ENCODE data around the gene NTM.

Gene NTM

GRCh38 chr11:131947511-131947910 lies 577.1 kb downstream of the NTM start:
- DNase-seq, result no peak

DNA sequence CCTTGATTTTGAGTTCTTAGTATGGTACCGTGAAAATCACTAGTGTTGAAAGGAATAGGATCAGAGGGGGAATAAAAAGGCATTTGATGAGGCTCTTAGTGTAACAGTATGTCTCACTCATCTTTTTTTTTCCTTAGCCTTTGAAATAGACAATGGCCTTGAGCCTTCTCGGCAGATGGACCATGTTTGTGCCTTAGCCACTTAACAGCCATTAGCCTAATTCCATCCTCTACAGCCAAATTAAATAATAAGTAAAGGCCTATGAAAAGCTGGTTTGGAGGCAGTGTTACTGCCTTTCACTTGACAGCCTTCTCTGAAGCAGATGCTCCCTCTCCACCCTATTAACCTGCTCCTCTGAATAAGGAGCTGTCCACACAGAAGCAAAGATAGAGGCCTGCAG lies 580.7 kb downstream of the NTM start:
- no peak for DNase-seq

DNA sequence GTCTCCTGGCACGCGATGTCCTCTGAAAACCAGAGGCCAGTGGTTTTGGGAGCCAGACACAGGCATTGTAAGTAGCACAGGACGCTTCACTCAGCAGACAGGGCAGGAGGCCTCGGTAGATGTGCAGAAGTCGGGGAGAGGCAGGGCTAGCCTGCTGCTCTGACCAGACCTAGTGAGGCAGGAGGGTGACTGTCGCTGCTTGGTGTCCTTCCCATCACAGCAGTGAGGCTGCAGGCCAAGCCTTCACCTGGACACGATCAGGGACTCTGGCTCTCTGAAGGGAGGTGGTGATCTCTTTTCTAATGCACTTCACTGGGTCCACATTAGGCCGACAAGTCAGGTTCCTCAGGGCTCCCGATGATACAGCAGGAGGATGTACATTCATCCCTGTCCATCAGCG lies 583.7 kb downstream of the NTM start:
- no peak for DNase-seq

DNA sequence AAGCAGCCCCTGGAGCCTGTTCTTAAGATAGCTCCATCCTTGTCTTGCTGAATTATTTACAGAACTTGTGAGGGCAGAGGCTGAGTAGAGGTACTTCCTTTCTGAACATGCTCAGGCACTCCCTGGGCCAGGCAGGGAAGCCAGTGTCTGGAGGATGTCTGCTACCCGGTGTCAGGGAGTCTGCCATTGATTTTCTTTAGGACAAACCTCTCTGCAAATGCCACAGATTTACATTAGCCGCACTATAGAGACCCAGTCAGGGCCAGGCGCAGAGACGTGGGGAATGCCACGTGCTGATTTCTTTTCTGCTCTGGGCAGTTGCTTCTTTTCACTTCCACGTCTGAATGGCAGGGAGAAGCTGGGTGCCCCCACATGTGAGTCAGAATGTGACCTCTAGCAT lies 585.5 kb downstream of the NTM start:
- DNase-seq, result no peak

DNA sequence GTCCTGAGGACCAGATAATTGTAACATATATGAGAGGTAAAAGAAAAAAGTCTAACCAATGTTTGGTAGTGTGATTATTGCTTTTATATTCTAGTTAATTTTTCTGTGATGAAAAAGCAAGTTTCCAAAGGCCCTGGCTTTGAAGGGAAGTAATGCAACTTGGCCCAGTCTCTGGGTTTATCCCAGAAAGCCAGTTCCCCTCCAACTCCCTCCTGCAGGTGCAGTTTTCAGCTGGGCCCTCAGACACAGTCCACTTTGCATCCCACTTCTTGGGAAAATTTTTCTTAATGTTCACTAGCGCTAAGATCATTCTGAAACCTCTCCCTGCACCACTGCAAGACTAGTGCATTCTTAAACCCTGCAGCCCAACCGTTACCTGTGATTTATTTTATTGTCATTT lies 586.8 kb downstream of the NTM start:
- no peak for DNase-seq

DNA sequence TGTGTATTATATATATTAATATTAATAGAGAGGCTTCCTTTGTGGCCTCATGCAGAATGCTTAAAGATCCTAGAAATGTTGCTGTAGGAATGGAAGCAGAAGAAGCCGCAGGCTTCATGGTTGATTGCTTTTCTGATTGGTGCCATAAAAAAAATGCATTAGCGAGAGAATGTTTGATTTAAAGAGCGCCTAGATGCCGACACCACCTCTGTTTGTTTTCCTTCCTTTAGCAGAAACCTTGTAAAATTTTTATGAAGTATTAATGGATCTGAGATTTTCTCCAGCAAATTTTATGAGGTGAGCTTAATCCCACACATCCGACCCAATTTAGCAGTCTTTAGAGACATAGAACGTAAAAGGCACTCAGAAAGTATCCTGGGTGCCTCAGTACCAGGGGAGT lies 587.5 kb downstream of the NTM start:
- DNase-seq, result no peak

DNA sequence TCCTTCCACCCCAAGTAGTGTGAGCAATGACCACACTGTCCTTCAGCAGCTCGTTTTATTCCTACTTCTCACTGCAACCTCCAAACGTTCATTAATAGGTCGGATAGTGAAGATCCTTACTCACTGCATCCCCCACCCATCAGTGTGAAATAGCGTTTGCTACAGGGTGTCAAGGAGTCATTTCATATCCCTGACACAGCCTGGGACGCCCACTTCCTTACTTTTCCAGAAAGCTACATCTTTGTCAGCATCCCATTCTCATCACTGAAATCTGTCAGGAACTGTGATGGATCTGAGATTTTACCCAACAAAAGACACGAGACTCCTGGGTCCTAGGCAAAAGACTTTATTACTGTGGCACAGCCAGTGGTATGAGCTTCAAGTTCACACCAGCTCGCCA lies 592.4 kb downstream of the NTM start:
- no peak for DNase-seq

DNA sequence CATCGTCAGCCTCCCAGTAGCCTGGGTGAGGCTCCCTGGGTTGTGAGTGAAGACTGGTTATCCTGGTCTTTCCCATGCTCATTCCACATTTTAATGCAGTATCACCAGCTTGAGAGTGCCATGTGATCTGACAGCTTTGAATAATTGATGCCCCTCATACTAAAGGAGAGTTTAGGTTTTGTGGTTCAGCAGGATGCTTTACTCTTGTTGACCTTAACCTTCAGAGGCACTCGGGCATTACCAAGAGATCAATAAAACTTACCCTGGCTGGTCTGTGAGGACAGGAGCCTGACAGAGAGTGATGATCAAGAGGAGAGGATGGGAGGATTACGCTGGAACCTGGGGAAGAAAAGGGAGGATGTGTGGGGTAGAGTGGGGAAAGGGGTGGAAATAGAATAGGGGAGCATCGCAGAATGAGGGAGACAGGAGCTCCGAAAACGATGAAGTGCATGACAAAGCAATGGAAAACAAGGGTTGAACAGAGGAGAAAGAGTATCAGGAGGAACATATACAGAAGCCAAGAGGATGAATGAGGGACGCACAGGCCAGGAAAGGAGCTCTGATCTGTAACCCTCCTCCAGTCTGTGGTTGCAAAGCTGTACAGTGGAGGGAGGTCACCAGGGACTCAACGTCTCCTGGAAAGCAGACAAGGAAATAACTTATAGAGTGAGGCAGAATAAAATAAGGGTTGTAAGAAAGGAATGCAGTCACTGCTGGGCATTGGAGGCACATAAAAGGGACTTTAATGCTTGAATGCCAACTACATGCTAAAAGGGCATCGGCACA lies 594.5 kb downstream of the NTM start:
- no peak for DNase-seq

- DNase-seq, result no peak
These were observed 595.1 kb downstream of the NTM start for GRCh38 chr11:131965504-131965903.

DNA sequence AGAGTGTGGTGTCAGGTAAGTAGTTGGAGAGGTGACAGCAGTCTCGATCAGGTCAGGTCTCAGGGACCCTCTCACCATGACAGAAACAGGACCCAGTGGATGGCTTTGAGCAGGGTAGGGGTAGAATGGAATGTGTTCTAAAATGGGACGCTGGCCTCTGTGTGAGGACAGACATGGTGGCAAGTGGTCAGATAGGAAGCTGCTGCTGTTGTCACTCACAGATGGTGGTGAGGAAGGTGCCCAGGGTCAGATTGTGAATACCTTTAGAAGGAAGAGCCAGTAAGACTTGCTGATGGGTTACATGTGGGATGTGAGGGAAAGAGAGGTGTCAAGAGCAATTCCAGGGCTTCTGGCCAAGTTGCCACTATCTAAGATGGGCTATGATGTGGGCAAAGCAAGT lies 596.3 kb downstream of the NTM start:
- no peak for DNase-seq

- DNase-seq, result no peak
These were observed 598.8 kb downstream of the NTM start for GRCh38 chr11:131969261-131969660.

DNA sequence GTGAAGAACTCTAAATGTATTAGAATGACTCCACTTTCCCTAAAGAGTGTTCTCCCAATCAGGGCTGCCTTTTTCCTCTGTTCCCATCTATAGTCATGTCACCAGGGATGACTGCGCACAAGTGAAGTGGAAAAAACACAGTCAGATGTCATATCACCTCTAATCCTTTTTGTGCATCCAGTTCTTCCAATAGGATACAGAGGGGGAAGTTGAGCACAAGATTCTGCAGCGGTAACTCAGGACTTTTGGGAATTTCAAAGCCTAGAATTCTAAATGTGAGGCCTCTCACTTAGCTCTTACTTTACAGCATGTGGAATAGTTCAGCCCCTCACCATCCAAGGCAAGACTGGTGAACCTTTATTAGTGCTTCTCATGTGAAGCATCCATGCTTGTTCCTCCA lies 602.6 kb downstream of the NTM start:
- no peak for DNase-seq

GRCh38 chr11:131975619-131976018 lies 605.2 kb downstream of the NTM start:
- DNase-seq, result no peak

- no peak for DNase-seq
These were observed 605.6 kb downstream of the NTM start for GRCh38 chr11:131976021-131976420.

GRCh38 chr11:131977231-131977630 lies 606.8 kb downstream of the NTM start:
- DNase-seq, result no peak

DNA sequence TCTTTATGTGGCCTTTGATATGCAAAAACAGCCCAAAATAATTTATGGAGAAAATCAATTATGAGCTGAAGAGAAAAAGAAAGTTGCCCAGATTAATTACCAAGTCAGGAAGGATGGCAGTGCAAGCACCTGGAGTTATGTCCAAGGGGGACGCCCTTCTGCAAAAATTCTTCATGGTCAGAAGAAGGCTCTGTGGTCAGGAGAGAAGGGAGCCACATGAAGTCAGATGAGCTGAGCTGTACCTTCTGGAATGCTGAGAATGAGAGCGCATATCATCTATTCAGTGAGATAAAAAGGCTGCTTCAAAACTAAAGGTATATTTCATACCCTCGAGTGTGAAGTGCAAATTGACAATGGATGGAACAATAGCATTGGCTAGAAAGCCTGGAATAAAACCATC lies 607.4 kb downstream of the NTM start:
- no peak for DNase-seq

- no peak for DNase-seq
These were observed 607.9 kb downstream of the NTM start for GRCh38 chr11:131978351-131978750.

DNA sequence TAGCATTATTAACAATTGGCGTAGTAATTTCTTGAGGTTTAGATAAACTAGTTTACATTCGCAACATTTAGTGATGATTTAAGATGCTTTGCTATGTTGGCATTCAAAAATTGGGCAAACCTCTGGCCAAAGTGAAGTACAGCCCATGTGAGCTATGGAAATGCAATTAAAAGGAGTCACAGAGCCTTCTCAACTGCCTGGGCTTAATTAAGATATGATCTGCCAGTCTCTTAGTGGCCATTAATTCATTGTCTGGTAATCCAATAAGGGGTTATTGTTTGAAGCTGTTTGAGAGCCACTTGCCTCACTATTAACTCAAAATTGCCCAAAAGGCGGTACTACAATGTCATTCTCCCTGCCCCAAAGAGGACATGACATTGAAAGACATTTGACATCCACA lies 608.9 kb downstream of the NTM start:
- no peak for DNase-seq

GRCh38 chr11:131980199-131980598 lies 609.8 kb downstream of the NTM start:
- no peak for DNase-seq

DNA sequence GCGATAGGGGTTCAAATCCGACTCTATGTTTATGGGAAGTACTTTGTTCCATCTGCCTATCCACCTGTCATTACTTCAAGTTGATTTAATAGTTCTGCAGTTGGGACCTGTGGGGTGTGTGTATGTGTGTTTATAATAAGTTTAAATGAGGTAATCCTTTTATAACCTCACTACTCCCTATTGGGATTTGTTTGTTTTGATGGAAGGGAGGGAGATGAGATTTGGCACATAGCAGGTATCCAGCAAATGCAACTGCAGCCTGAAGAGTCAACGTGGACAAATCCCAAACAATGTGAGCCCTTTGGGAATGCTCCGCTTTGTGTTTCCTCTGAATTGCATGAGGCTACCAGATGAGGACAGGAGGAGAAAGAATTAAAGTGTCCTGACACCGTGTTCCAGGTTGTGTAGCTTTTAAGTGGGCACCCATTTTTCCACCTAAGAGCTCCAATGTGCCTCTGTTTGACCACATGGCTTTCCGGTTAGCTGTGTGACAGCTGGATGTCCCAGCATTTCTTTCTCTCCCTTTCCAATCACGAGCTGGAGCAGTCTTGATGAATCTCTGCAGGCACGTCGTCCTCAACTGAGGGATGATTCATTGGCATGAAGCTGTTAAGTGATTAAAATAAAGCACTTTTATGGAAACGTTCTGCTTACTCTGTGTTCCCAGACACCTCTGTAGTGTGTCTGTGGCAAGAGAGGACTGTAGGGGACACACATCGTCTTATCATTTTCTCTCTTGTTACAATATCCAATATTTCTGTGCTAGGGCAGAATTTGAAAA lies 610.7 kb downstream of the NTM start:
- DNase-seq, result no peak

DNA sequence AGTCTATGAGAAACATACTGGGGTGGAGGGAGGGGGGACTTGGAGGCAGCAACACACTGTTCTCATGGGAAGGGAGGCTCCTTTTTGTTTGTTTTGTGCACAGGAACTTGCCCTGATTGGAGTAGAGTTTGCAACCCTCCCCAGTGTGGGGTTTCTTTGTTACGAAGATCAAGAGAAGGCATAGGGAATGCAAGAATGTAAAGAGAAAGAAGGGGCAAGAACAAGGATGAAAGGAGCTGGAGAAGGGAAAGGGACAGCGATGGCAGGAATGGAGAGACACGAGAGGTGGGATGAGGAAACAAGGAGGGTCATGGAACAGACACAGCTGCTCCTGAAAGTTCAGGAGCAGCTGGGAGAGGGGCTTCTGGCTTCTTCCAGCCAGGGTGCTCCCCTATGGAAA lies 611.7 kb downstream of the NTM start:
- DNase-seq, result no peak

- no peak for DNase-seq
These were observed 615.5 kb downstream of the NTM start for GRCh38 chr11:131985846-131986301.

DNA sequence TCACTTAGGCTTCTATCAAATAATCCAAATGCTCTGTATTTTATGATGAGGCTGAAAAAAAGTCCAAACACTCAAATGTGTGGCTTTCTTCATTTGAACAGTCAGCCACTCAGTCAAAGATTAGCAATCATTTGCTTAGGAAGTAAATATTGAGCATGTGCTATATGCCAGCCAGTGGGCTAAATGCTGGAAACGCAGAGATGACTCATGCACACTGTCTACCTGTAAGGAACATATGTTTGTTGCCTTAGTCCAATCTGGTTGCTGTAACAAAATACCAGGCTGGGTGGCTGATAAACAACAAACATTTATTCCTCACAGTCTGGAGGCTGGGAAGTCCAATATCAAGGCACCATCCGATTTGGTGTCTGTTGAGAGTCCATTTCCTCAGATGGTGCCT lies 617.3 kb downstream of the NTM start:
- DNase-seq, result no peak

- DNase-seq, result no peak
These were observed 621.2 kb downstream of the NTM start for GRCh38 chr11:131991606-131992005.

- DNase-seq, result no peak
These were observed 622.8 kb downstream of the NTM start for GRCh38 chr11:131993246-131993645.

Measured in activated CD8-positive, alpha-beta memory T cell treated with anti-CD3 and anti-CD28 coated beads, Interleukin-2, amount 50 U/mL, for 48 hours (primary cell).